Stimulated activated CD4-positive, alpha-beta T cell treated with anti-CD3 and anti-CD28 coated beads, Interleukin-4, amount 100 ng/mL, for 1 hour (primary cell): Measurements from ENCODE around the gene ALG1.
"Not testable (repeated sequence)": the region's sequence is repeated elsewhere in the genome, so short reads cannot be mapped to it uniquely, and the experiment has no call there.

ENCODE experiments used
- DNase-seq: peaks from one replicate; pipeline ENCODE4 v3.0.0-alpha.2; 2020

Gene ALG1

DNA sequence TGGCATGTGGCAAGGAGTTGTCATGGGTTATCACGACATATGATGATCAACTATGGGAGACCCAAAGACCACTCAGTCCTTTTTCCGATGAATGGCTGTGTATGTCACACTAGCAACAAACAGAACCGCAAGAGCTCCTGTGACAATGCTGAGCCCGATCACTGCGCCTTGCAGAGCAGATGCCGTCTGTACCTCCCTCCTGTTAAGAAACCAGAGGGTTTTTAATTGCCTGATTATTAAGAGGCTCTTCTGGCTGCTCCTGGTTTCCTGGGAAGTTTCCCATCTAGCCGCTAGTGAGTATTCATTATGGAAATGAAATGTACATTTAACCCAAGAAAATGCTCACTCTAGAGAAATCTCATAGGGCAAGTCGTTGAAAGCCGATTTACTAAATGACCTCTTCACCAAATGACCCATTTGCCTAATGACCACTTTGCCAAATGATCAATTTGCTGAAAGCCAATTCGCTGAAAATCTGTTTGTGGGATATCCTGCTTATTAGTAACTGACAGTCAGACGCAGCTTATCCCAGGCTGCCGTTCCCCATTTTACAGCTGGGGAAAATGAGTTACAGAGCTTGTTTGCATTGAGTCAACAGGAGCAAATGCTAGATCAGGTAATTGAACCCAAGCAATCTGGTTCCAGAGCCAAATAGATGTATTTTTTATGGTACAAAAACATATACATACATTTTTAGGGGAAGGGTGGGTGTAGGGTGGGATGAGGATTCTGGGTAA lies 31.8 kb downstream of the ALG1 start:
- DNase-seq, result not testable (repeated sequence)

DNA sequence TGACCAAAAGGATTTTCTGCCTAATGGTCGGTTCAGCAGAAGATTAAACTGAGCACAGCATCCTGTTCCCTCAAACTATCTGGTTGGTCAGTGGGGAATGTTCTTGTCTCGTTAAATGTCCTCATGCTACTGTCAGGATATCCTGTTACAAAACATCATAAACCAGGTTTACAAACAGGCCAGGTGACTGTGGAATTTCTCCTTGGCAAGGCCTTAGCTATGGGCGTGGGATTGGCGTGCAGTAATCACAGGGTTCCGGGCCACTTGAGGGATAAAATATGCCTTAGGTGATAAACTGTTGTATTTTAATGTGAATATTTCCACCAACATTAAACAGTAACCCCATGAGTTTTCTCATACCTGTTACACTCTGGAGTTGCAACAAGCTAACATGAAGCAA lies 33.4 kb downstream of the ALG1 start:
- DNase-seq, result not testable (repeated sequence)

DNA sequence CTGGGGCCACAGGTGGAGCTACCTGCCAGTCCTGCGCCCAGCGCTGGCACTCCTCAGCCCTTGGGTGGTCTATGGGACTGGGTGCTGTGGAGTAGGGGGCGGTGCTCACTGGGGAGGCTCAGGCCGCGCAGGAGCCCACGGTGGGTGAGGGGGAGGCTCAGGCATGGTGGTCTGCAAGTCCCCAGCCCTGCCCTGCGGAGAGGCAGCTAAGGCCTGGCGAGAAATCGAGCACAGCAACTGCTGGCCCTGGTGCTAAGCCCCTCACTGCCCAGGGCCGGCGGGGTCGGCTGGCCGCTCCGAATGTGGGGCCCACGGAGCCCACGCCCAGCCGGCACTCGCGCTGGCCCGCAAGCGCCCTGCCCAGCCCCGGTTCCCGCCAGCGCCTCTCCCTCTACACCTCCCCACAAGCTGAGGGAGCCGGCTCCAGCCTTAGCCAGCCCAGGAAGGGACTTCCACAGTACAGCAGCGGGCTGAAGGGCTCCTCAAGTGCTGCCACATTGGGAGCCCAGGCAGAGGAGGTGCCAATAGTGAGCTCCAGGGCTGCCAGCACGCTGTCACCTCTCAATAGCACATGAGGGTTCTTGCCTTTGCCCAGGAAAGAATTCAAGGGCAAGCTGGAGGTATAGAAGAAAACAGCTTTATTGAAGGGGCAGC lies 37.0 kb downstream of the ALG1 start:
- no peak for DNase-seq

DNA sequence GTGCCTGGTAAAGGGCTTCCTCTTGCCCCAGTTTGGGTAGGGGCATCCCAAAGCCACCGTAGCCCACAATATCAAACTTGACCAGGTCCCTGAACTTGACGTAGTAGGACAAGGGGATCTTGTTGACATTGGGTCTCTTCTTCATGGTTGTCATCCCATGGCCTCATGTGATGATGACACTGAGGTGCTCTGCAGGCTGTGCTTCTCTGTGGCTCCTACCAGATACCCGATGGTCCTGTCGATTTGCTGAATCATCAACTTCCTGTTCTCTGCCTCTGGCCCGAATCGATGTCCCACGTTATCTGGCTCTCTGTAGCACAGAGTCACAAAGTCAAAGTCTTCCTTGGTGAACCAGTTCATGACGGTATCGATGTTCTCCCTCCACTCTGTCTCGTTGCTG lies 39.3 kb downstream of the ALG1 start:
- not testable (repeated sequence) for DNase-seq

DNA sequence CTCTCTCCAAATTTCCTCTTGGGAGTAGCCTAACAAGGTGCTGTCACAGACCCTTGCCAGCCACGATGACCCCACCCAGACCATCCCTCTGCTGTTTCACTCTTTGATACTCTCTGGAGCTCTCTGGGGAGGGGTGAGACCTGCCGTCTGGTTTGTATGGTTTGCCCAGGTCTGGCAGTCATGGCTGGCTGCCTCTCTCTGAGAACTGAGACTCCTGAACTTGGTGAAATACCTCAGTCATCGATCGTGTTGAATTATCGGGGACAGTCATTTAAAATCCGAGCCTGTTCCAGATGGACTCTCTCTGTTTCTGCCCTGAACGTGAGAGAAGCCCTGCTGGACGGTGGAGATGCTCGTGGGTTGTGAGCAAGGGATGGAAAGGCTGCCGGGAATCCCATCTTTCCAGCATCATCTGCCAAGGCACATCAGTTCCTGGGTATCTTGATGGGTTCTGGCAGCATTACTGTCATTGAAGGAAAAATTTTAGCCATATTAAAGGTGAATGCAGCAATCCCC lies 45.2 kb downstream of the ALG1 start:
- DNase-seq, result not testable (repeated sequence)

DNA sequence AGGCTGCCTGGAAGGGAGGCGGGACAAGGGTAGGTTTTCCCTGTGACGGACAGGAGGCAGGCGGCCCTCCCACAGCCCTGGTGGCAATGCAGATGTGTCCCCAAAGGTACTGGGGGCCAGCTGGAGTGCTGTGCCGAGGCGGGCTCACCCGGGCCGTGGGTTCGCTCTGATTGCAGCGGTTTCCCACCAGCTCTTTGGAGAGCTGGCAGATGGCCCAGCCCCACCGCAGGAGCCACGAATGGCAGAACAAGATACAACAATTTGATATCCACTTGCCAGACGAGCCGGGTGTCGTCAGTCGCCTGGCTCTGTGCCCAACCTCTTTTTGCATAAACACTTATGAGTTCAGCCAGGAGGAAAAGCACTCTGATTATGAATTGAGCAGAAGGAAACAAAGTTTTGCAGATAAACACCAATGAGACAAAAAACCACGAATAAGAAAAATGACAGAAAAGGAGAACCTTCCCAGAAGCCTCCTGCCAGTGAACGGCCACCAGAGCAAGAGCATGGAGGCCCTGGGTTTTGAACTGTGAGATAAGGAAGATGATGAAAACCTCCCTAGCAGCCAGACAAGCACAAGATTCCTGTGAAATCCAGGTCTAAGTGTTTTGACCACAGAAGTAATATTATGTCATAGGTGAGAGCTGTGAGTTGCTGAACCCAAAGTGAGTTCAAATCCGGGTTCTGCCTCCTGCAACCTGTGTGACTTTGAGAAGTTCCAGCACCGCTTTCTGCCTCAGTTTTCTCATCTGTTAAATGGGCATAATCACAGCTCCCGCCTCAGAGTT lies 45.9 kb downstream of the ALG1 start:
- DNase-seq, result peak; percentile 16

DNA sequence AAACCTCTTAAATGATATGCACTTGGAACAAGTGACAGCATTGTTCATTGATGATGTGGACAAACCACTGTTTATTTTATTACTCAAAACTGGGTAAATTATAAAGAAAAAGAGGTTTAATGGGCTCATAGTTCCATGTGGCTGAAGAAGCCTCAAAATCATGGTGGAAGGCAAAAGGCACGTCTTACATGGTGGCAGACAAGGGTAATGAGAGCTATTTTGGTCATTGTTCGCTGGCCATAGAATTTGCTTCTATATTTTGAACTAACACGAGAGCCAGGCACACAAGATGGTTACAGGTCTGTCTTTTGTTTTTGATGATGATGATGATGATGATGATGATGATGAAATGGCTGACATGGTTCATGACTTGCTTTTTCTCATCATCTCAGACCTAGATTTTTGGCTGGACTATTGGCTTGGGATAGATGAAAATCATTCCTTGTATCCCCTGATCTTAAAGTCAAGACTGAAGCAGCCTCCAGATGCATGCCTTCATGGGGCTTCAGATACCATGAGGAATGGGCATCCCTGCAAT lies 59.9 kb downstream of the ALG1 start:
- not testable (repeated sequence) for DNase-seq

DNA sequence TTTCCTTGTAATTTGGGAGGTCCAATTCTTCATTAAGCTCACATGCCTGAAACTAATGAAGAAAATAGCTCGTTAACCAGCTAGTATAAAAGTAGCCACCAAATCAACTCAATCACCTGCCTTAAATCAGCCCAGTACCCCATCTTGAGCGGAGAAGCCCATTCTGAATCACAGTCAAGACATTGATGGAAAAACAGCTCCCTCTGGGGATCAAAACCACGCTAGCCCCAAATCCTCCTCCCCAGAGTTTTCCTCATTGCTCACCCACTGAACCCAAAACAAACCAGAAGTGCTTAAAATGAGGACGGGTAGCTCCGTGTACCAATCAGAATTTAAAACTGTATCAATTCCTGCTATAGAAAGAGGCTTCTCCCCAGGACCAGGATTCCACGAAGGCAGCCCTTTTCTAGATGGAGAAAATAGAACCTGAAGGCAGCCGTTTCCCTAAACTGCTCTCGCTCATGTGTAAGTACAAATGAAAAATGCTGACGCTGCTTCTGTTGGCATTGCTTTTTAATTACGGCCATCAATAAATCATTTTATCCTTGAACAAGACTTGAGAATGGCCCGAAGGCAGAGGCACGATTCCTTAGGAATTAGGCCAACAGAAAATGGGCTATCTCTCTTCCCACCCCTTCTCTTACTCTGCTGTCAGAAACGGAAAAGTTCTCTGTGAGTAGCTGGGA lies 61.4 kb downstream of the ALG1 start:
- DNase-seq, result not testable (repeated sequence)

DNA sequence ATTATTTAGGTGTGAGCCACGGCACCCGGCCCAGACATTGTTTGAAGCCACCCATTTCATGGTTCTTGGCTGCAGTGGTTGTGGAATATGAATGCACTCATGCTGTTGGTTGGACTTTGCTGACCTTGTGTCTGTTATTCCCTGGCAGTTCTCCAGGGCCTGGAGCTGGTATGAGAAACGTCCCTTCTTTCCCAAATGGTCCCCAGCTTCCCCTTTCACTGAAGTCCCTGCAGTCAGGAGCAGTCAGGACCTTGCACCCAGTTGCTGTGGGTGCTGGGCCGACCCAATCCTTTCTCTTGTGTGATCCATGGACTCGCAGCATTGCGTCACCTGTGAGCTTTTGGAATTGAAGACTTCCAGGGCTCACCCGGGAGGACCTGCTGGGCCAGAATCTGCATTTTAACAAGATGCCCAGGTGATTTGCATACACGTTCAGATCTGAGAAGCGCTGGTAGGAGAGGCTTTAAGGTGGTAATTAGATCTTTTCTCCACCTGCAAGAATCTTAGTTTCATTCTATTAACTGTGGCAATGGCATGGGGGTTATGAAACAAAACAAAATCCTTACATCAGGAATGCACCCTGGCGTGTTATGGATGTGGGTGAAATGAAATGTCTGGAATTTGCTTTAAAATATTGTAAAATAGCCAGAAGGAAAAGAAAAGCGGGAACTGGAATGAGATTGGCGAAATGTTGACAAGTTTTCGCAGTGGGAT lies 63.3 kb downstream of the ALG1 start:
- not testable (repeated sequence) for DNase-seq
